ENCODE data around the gene SSBP2. TPM values are rescaled to one million over a fixed set of nuclear protein-coding genes. Genes with fewer than 3 reads are reported as not detected.

The SSBP2 gene
- total and polyA plus RNA-seq, 2 of the 8 experiments (the other 6 are each of a cell fraction or from before 2014, with no cell fraction given), result 21.5 to 36.2 TPM

GRCh38 chr5:81760521-81760920, 9.6 kb upstream of the SSBP2 start:
- Histone ChIP-seq H3K23me2 (ENCODE audit: low read depth, low read length) (no peaks in the 10 kb centered on the region; the same call in 1 of the 2 replicates), H3K4me2 (ENCODE audit: insufficient read depth in 1 of 2, low read depth in 2 of 2, low read length in 2 of 2) (no peak overlapping the region), H3K36me3 (ENCODE audit: control insufficient read depth in 2 of 4, insufficient read depth in 4 of 4, low read length in 3 of 4) (no peaks in the 10 kb centered on the region), H2BK20ac (ENCODE audit: low read length) (no peak overlapping the region), H3K18ac (ENCODE audit: extremely low read depth, low read length) (no peak overlapping the region), H3K79me1 (ENCODE audit: low read depth, low read length) (no peaks in the 10 kb centered on the region), H3K4ac (replicated peaks; ENCODE audit: insufficient read length, low read depth, low read length) (no peak overlapping the region), H3K9ac (replicated peaks in 1 of 4; ENCODE audit: extremely low read depth in 1 of 4, low read depth in 3 of 4, low read length in 3 of 4) (no peak overlapping the region), H4K91ac (replicated peaks; ENCODE audit: insufficient read length, low read length) (no peak overlapping the region), H3K56ac (replicated peaks; ENCODE audit: insufficient read length, low read depth, low read length) (no peak overlapping the region), H3K79me2 (ENCODE audit: control insufficient read depth in 1 of 2, insufficient read depth in 2 of 2, low read length in 2 of 2) (no peaks in the 10 kb centered on the region), H3K4me3 (ENCODE audit: extremely low read depth in 1 of 4, insufficient read depth in 2 of 4, low read depth in 3 of 4, low read length in 4 of 4) (no peak overlapping the region), H2AK5ac (ENCODE audit: low read depth, low read length) (no peak overlapping the region), H3K27ac (ENCODE audit: low read depth, low read length) (no peak overlapping the region), H3K4me1 (replicated peaks in 1 of 4; ENCODE audit: control insufficient read depth in 3 of 4, insufficient read depth in 4 of 4, low read length in 3 of 4) (peaks cover 0 to 17% (median 5%) of the 10 kb centered on the region in 4 experiments; a peak in 3 of 7 replicates), H3K23ac (ENCODE audit: insufficient read length) (no peak overlapping the region), H2BK15ac (ENCODE audit: low read length) (no peak overlapping the region), H3K27me3 (replicated peaks in 1 of 4; ENCODE audit: control insufficient read depth in 3 of 4, extremely low read depth in 1 of 4, insufficient read depth in 3 of 4, low read length in 3 of 4) (no peaks in the 10 kb centered on the region), H2BK5ac (ENCODE audit: low read depth, low read length) (no peak overlapping the region), H4K5ac (ENCODE audit: insufficient read length, low read depth, low read length) (no peak overlapping the region), H2BK120ac (replicated peaks; ENCODE audit: low read depth, low read length) (no peak overlapping the region), H4K8ac (ENCODE audit: extremely low read depth, insufficient read depth, low read length) (no peak overlapping the region), H2AFZ (ENCODE audit: low read length) (no peak overlapping the region), H2BK12ac (ENCODE audit: low read depth, low read length) (no peak overlapping the region), H3K9me3 (ENCODE audit: insufficient read depth in 2 of 2, low read depth in 1 of 2, low read length in 1 of 2) (no peaks in the 10 kb centered on the region), H3K14ac (ENCODE audit: insufficient read length) (no peak overlapping the region), H4K20me1 (replicated peaks in 1 of 2; ENCODE audit: control insufficient read depth in 1 of 2, insufficient read depth in 2 of 2, low read length in 2 of 2) (no peaks in the 10 kb centered on the region)
- POLR2A ChIA-PET (ENCODE audit: partially characterized antibody), result no interaction called here
- CTCF ChIA-PET (ENCODE audit: partially characterized antibody), result interaction anchor here (1.0 to 1.2 kb wide), 2 partner anchors 415 to 451 kb away, joined by 4 read pairs; no protein-coding TSS in a partner anchor
- 83% methylated on average over 4 of the region's 4 CpGs; no CpG with 5 or more reads in 1 of the 2 experiments for WGBS, 2 experiments (ENCODE audit: extremely low coverage in 1 of 2, insufficient coverage in 1 of 2, insufficient read length in 1 of 2, insufficient replicate concordance in 2 of 2, low coverage in 1 of 2, low lambda C conversion rate in 2 of 2, missing lambda C conversion rate in 1 of 2)
- DNase-seq (ENCODE audit: low read depth in 1 of 2, low spot score in 2 of 2) (no peak), FAIRE-seq (no peak)
- TF ChIP-seq TEAD4 (IDR thresholded peaks at IDR 0.05; ENCODE audit: low read depth, low read length) (no peak), POLR2AphosphoS5 (IDR thresholded peaks at IDR 0.05; ENCODE audit: low read depth, low read length) (no peak), TBP (IDR thresholded peaks at IDR 0.05; ENCODE audit: low read depth, low read length) (no peak), ATF2 (IDR thresholded peaks at IDR 0.05; ENCODE audit: low read length) (no peak), KDM5A (IDR thresholded peaks at IDR 0.05; ENCODE audit: low read length) (no peak), NRF1 (IDR thresholded peaks at IDR 0.05; ENCODE audit: low read depth, low read length) (no peak), HDAC6 (IDR thresholded peaks at IDR 0.05; ENCODE audit: low read depth, low read length) (no peak), SP1 (IDR thresholded peaks at IDR 0.05; ENCODE audit: low read depth, low read length) (no peak), CTBP2 (IDR thresholded peaks at IDR 0.05; ENCODE audit: borderline replicate concordance, insufficient read depth, insufficient read length, low read length) (no peak), CHD2 (IDR thresholded peaks at IDR 0.05; ENCODE audit: low read length) (no peak), JUN (IDR thresholded peaks at IDR 0.05; ENCODE audit: low read depth, low read length) (no peak), TCF12 (IDR thresholded peaks at IDR 0.05; ENCODE audit: low read depth, low read length) (no peak), EP300 (IDR thresholded peaks at IDR 0.05; ENCODE audit: borderline replicate concordance in 1 of 2, low read depth in 2 of 2, low read length in 2 of 2) (no peak), RXRA (IDR thresholded peaks at IDR 0.05; ENCODE audit: insufficient read depth, low read depth, low read length) (no peak)
